Measurements from ENCODE around the gene TTLL10. TPM values are rescaled to one million over a fixed set of nuclear protein-coding genes. Genes with fewer than 3 reads are reported as not detected.

The TTLL10 gene
- total and polyA plus RNA-seq, 5 donors from 2014 or later = not detected

DNA sequence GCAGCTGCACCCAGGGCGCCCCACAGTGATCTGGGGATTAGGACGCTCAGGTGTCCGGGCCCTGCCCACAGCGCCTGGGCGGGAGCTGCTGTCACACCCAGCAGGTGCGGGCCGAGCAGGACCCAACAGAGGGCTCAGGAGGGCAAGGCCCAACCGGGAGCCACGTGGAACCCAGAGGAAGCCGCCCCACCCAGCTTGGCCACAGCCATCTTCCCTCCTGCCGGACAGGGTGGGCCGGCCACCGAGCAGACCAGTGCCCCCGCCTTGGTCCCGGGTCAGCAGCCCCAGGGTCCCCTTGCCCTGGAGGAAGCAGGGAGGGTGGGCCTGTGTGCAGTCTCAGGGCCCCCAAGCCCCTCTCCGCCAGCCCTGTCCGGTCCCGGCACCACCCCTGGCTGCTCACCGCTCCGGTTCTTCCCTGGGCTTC lies 6.3 kb upstream of the TTLL10 start:
- Mint-ChIP-seq H3K4me1 (peaks cover 0 to 9% (median 1%) of the 10 kb centered on the region in 4 donors), H3K27ac (no peak overlapping the region), H3K27me3 (no peaks in the 10 kb centered on the region), H3K9me3 (no peaks in the 10 kb centered on the region), H3K4me3 (no peak overlapping the region), H3K36me3 (no peaks in the 10 kb centered on the region)
- Histone ChIP-seq H3K36me3 (ENCODE audit: control insufficient read depth, insufficient read depth, low read length) (no peaks in the 10 kb centered on the region), H3K27ac (ENCODE audit: insufficient read depth, low read length, poor library complexity, severe bottlenecking) (no peak overlapping the region), H3K4me1 (ENCODE audit: control insufficient read depth, insufficient read depth, low read length, poor library complexity, severe bottlenecking) (peaks cover 23% of the 10 kb centered on the region), H3K9me3 (ENCODE audit: control insufficient read depth in 2 of 2, low read length in 2 of 2) (no peaks in the 10 kb centered on the region), H3K27me3 (ENCODE audit: control insufficient read depth, insufficient read depth, low read length) (no peaks in the 10 kb centered on the region), H3K4me3 (ENCODE audit: low read depth, low read length) (no peak overlapping the region)
- DNase-seq (no peak), ATAC-seq (ENCODE audit: low read depth in 2 of 2) (no peak)

DNA sequence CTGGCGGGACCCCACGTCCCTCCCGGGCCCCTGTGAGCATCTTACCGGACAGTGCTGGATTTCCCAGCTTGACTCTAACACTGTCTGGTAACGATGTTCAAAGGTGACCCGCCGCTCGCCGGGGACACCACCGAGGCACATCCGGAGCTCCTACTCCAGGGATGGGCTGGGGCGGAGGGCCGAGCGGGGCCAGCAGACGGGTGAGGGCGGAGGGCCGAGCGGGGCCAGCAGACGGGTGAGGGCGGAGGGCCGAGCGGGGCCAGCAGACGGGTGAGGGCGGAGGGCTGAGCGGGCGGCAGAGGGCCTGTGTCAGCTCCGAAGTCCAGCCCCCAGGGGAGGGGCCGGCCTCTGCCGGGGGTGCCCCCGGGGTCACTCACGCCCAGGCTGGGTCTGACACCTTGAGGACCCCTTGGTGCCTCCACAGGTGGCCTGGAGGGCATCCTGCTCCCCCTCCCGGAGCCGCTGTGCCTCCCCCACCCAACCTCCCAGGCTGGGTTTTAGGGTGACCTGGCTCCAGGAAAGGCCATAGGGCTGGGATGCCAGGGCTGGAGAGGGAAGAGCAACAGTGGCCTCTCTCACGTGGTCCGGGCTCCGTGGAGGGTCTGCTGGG lies 5.7 kb upstream of the TTLL10 start:
- Histone ChIP-seq H3K36me3 (ENCODE audit: control insufficient read depth, insufficient read depth, low read length) (no peaks in the 10 kb centered on the region), H3K27ac (ENCODE audit: insufficient read depth, low read length, poor library complexity, severe bottlenecking) (no peak overlapping the region), H3K4me1 (ENCODE audit: control insufficient read depth, insufficient read depth, low read length, poor library complexity, severe bottlenecking) (peaks cover 26% of the 10 kb centered on the region), H3K4me3 (ENCODE audit: low read depth, low read length) (no peak overlapping the region), H3K27me3 (ENCODE audit: control insufficient read depth, insufficient read depth, low read length) (no peaks in the 10 kb centered on the region), H3K9me3 (ENCODE audit: control insufficient read depth in 2 of 2, low read length in 2 of 2) (no peaks in the 10 kb centered on the region)
- no peaks in the 10 kb centered on the region for H3K9me3 Mint-ChIP-seq
- no peaks in the 10 kb centered on the region for H3K36me3 Mint-ChIP-seq
- no peak overlapping the region for H3K27ac Mint-ChIP-seq
- ATAC-seq (ENCODE audit: low read depth in 2 of 2) (no peak), DNase-seq (no peak)
- H3K4me3 Mint-ChIP-seq = no peak overlapping the region
- peaks cover 0 to 12% (median 1%) of the 10 kb centered on the region in 4 donors for H3K4me1 Mint-ChIP-seq
- H3K27me3 Mint-ChIP-seq = peaks cover 2% of the 10 kb centered on the region

GRCh38 chr1:1168451-1169411 lies 4.9 kb upstream of the TTLL10 start:
- Histone ChIP-seq H3K27me3 (ENCODE audit: control insufficient read depth, insufficient read depth, low read length) (no peaks in the 10 kb centered on the region), H3K4me1 (ENCODE audit: control insufficient read depth, insufficient read depth, low read length, poor library complexity, severe bottlenecking) (peaks cover 34% of the 10 kb centered on the region), H3K4me3 (ENCODE audit: low read depth, low read length) (no peak overlapping the region), H3K36me3 (ENCODE audit: control insufficient read depth, insufficient read depth, low read length) (no peaks in the 10 kb centered on the region), H3K27ac (ENCODE audit: insufficient read depth, low read length, poor library complexity, severe bottlenecking) (no peak overlapping the region), H3K9me3 (ENCODE audit: control insufficient read depth in 2 of 2, low read length in 2 of 2) (no peaks in the 10 kb centered on the region)
- Mint-ChIP-seq H3K27me3 (peaks cover 6% of the 10 kb centered on the region), H3K4me3 (no peak overlapping the region), H3K27ac (no peak overlapping the region), H3K9me3 (no peaks in the 10 kb centered on the region), H3K4me1 (peaks cover 0 to 16% (median 1%) of the 10 kb centered on the region in 4 donors), H3K36me3 (no peaks in the 10 kb centered on the region)
- DNase-seq (no peak), ATAC-seq (ENCODE audit: low read depth in 2 of 2) (no peak)

DNA sequence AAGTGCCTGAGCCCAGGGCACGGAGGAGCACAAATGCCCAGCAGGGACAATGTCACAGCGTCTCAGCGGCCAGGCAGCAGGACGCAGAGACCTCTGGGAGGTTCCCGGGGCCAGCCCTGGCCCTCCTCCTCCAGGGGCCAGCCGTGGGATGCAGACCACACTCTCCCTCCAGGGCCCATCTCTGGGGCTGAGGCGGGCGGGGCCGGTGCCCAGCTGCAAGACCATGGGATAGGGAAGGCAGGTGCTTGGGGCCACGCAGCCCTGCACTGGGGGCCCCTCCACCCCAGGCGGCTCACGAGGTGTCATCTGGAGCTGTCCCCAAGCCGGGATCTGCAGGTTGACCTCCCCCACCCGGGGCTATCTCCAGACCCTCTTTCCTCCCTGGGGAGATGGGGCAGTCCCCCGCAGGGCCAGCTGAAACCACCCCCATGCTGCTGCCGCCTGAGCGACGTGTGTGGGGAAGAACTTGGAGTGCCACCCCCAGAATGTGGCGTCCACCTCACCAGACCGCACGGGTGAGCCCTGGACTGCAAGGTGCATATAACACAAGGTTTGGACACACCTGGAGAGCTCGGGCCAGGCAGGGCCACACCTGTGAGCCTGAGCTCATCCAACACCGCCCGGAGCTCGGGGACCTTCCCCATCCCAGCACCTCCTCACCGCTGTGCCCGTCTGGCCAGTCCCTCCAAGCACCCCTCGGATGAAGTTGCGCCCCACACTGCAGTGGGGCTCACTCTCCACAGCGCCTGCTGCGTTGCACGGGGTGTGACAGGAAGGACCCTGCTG lies 4.1 kb upstream of the TTLL10 start:
- DNase-seq (no peak), ATAC-seq (ENCODE audit: low read depth in 2 of 2) (no peak)
- no peaks in the 10 kb centered on the region for H3K9me3 Mint-ChIP-seq
- H3K36me3 ChIP-seq (ENCODE audit: control insufficient read depth, insufficient read depth, low read length) = no peaks in the 10 kb centered on the region
- peaks cover 0 to 19% (median 1%) of the 10 kb centered on the region in 4 donors for H3K4me1 Mint-ChIP-seq
- no peak overlapping the region for H3K4me3 ChIP-seq (ENCODE audit: low read depth, low read length)
- H3K27me3 ChIP-seq (ENCODE audit: control insufficient read depth, insufficient read depth, low read length) = no peaks in the 10 kb centered on the region
- no peak overlapping the region for H3K4me3 Mint-ChIP-seq
- H3K9me3 ChIP-seq (ENCODE audit: control insufficient read depth in 2 of 2, low read length in 2 of 2) = no peaks in the 10 kb centered on the region
- no peak overlapping the region for H3K27ac Mint-ChIP-seq
- H3K27me3 Mint-ChIP-seq = peaks cover 6% of the 10 kb centered on the region
- no peaks in the 10 kb centered on the region for H3K36me3 Mint-ChIP-seq
- no peak overlapping the region for H3K27ac ChIP-seq (ENCODE audit: insufficient read depth, low read length, poor library complexity, severe bottlenecking)
- H3K4me1 ChIP-seq (ENCODE audit: control insufficient read depth, insufficient read depth, low read length, poor library complexity, severe bottlenecking) = peaks cover 41% of the 10 kb centered on the region

DNA sequence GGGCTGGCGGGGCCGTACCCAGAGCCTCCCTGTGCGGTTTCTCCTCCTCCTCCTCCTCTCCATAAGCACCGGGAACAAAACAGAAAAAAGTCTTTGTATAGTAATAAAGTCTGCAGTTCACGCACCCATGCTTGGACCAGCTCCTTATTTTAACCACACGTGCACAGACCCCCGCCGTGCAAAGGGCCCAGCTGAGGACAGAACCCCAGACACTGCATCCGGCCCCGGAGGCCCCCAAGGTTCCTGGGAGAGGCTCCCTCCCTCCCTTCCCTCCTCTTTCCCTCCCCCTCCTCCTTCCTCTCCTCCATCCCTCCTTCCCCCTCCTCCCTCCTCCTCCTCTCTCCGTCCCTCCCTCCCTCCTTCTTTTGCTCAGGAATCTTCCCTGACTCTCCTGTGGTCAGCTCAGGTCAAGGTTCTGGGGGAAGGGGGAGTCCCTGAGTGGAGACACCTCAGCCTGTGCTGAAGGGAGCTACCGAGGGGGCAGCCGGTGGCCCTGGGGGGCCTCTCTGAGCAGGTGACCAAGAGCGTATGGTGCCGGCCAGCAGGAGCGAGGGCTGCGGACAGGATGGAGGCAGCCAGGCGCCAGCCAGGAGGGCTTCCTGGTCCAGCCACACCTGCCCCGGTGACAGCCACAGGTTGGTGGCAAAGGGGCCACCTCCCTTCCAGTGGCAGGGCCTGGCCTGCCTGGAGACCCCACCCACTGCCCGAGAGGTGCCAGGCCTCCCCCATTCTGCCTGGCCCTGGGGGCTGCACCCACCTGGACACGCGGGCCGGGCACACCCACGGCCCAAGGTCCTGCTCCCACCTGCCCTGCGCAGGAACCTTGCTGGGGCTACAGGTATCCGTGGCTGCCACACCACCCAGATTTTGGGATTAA lies 3.2 kb upstream of the TTLL10 start:
- Histone ChIP-seq H3K9me3 (ENCODE audit: control insufficient read depth in 2 of 2, low read length in 2 of 2) (no peaks in the 10 kb centered on the region), H3K36me3 (ENCODE audit: control insufficient read depth, insufficient read depth, low read length) (no peaks in the 10 kb centered on the region), H3K4me1 (ENCODE audit: control insufficient read depth, insufficient read depth, low read length, poor library complexity, severe bottlenecking) (peaks cover 41% of the 10 kb centered on the region), H3K4me3 (ENCODE audit: low read depth, low read length) (no peak overlapping the region), H3K27ac (ENCODE audit: insufficient read depth, low read length, poor library complexity, severe bottlenecking) (no peak overlapping the region), H3K27me3 (ENCODE audit: control insufficient read depth, insufficient read depth, low read length) (no peaks in the 10 kb centered on the region)
- Mint-ChIP-seq H3K27me3 (peaks cover 6% of the 10 kb centered on the region), H3K36me3 (no peaks in the 10 kb centered on the region), H3K27ac (no peak overlapping the region), H3K9me3 (no peaks in the 10 kb centered on the region), H3K4me1 (peaks cover 0 to 21% (median 1%) of the 10 kb centered on the region in 4 donors), H3K4me3 (peak overlapping the region in 1 of 4 donors; percentile 70)
- DNase-seq = no peak
- ATAC-seq (ENCODE audit: low read depth in 2 of 2) = no peak

DNA sequence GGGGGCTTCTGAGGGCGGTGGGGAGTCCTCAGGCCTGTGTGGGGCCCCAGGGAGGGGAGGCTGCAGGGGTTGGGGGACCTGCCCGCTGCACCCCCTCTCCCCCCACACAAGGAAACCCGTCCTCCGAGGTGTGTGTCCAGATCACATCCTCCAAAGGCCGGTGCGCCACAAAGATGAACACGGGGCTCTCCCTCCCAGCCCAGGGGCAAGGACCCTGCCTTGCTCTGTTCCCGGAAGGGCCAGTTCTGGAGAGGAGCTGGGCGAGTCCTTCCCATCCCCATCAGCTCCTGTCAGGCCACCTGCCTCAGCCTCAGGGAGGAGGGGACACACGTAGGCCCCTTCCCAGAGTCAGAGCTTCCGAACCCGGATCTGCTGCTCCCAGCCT lies 2.5 kb upstream of the TTLL10 start:
- no peak overlapping the region for H3K4me3 ChIP-seq (ENCODE audit: low read depth, low read length)
- no peak overlapping the region for H3K4me3 Mint-ChIP-seq
- DNase-seq (no peak), ATAC-seq (ENCODE audit: low read depth in 2 of 2) (no peak)
- H3K4me1 ChIP-seq (ENCODE audit: control insufficient read depth, insufficient read depth, low read length, poor library complexity, severe bottlenecking) = peaks cover 38% of the 10 kb centered on the region
- no peaks in the 10 kb centered on the region for H3K36me3 Mint-ChIP-seq
- no peak overlapping the region for H3K27ac Mint-ChIP-seq
- peaks cover 0 to 24% (median 1%) of the 10 kb centered on the region in 4 donors for H3K4me1 Mint-ChIP-seq
- H3K27ac ChIP-seq (ENCODE audit: insufficient read depth, low read length, poor library complexity, severe bottlenecking) = no peak overlapping the region
- no peaks in the 10 kb centered on the region for H3K9me3 ChIP-seq (ENCODE audit: control insufficient read depth in 2 of 2, low read length in 2 of 2)
- peaks cover 10% of the 10 kb centered on the region for H3K27me3 Mint-ChIP-seq
- H3K27me3 ChIP-seq (ENCODE audit: control insufficient read depth, insufficient read depth, low read length) = no peaks in the 10 kb centered on the region
- no peaks in the 10 kb centered on the region for H3K36me3 ChIP-seq (ENCODE audit: control insufficient read depth, insufficient read depth, low read length)
- no peaks in the 10 kb centered on the region for H3K9me3 Mint-ChIP-seq
